ENCODE data around the gene WWOX.

DNA sequence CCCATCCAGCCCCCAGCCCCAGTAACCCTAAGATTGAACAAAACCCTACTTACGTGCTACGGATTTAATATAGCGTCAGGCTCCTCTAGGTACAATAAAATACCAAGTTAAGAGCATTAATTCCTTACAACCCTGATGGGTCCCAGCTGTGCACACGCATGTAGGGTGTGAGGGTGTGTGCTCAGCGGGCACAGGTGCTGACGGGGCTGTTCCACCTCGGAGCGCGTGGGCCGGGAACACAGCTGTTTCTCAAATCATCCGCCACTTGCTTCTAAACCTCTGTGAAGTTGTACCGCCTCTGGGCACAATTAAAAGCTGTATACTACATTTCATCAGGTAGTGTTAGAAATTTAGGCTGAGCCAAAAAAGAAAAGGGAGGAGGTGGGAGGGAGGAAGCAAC, 1022.5 kb downstream of the WWOX start:
- TF ChIP-seq EZH2phosphoT487 (IDR thresholded peaks at IDR 0.05; ENCODE audit: borderline replicate concordance, low read length) (no peak), CTCF (conservative IDR thresholded peaks at IDR 0.05; ENCODE audit: low read depth, low read length) (no peak)
